CD4-positive, alpha-beta T cell treated with Interleukin-4 for 4 hours (primary cell): ENCODE data around the gene OR2M2.

ENCODE experiments used
- DNase-seq: peaks from one replicate; pipeline ENCODE4 v3.0.0-alpha.2; 2020

OR2M2 gene

GRCh38 chr1:248174521-248174920, at the start of gene OR2M2:
TSS of gene OR2M2 (plus strand) at chr1:248174821. CDS start at chr1:248179986, 5,165 bp downstream.
- no peak for DNase-seq

GRCh38 chr1:248127653-248128052, 47.0 kb upstream of the OR2M2 start:
- DNase-seq, result no peak

- DNase-seq, result no peak
Measured at GRCh38 chr1:248136811-248137210, 37.8 kb upstream of the OR2M2 start.

- no peak for DNase-seq
Measured at GRCh38 chr1:248140846-248141245, 33.8 kb upstream of the OR2M2 start.

- DNase-seq, result no peak
Measured at GRCh38 chr1:248143311-248143710, 31.3 kb upstream of the OR2M2 start.

- DNase-seq, result no peak
Measured at GRCh38 chr1:248144513-248145198, 30.0 kb upstream of the OR2M2 start, which contains the start of gene OR2M5. TSS of gene OR2M5 (plus strand) at chr1:248145148. CDS start at chr1:248145148, 0 bp downstream.

- no peak for DNase-seq
Measured at GRCh38 chr1:248152056-248152827, 22.4 kb upstream of the OR2M2 start.

- DNase-seq, result no peak
Measured at GRCh38 chr1:248155927-248156326, 18.7 kb upstream of the OR2M2 start.

- no peak for DNase-seq
Measured at GRCh38 chr1:248158758-248159157, 15.9 kb upstream of the OR2M2 start.

GRCh38 chr1:248164031-248164430, 10.6 kb upstream of the OR2M2 start:
- DNase-seq, result no peak

GRCh38 chr1:248165186-248165585, 9.4 kb upstream of the OR2M2 start:
- DNase-seq, result no peak

- no peak for DNase-seq
Measured at GRCh38 chr1:248183996-248184395, 9.4 kb downstream of the OR2M2 start.

- no peak for DNase-seq
Measured at GRCh38 chr1:248187363-248187762, 12.7 kb downstream of the OR2M2 start.

GRCh38 chr1:248189026-248189425, 14.4 kb downstream of the OR2M2 start:
- no peak for DNase-seq

GRCh38 chr1:248194117-248194516, 19.5 kb downstream of the OR2M2 start:
- no peak for DNase-seq

GRCh38 chr1:248196965-248197364, 22.3 kb downstream of the OR2M2 start, which contains the start of gene OR2M3:
TSS of gene OR2M3 (plus strand) at chr1:248197265. CDS start at chr1:248203068, 5,803 bp downstream.
- no peak for DNase-seq

GRCh38 chr1:248215880-248216279, 41.3 kb downstream of the OR2M2 start:
- DNase-seq, result no peak

GRCh38 chr1:248225537-248225936, 50.9 kb downstream of the OR2M2 start:
- DNase-seq, result no peak

GRCh38 chr1:248229360-248229908, 54.8 kb downstream of the OR2M2 start:
- no peak for DNase-seq
